NT2/D1 (cell line): ENCODE data around the gene BRAT1.

Experiments used
- DNase-seq: peaks from one replicate; pipeline ENCODE4 v3.0.0-alpha.2; 2011; ENCODE audit warnings: low read depth, low spot score
- H3K27me3 ChIP-seq: 2 replicates; pipeline ENCODE4 v1.6.0; 2011; ENCODE audit warnings: mild to moderate bottlenecking; ENCODE audit not compliant: insufficient read length, insufficient read depth
- H3K36me3 ChIP-seq: 2 replicates; pipeline ENCODE4 v1.6.1; 2011; ENCODE audit warnings: mild to moderate bottlenecking, low read length, mixed read lengths; ENCODE audit not compliant: insufficient read depth, insufficient read length
- H3K4me1 ChIP-seq: 2 replicates; pipeline ENCODE4 v1.5.1; 2011; ENCODE audit not compliant: insufficient read depth, insufficient read length
- H3K4me3 ChIP-seq: 2 replicates; pipeline ENCODE4 v1.5.1; 2011; ENCODE audit warnings: low read depth; ENCODE audit not compliant: insufficient read length
- H3K9ac ChIP-seq: 2 replicates; pipeline ENCODE4 v1.6.0; 2011; ENCODE audit warnings: low read depth; ENCODE audit not compliant: insufficient read length
- H3K9me3 ChIP-seq: 2 replicates; pipeline ENCODE4 v1.5.1; 2011; ENCODE audit warnings: mild to moderate bottlenecking, low read length; ENCODE audit not compliant: insufficient read depth
- SUZ12 ChIP-seq: IDR thresholded peaks from 2 replicates; pipeline ENCODE4 v1.6.1; 2011; ENCODE audit not compliant: insufficient read length, insufficient read depth; ENCODE audit errors: extremely low read depth
- YY1 ChIP-seq: IDR thresholded peaks from 2 replicates; pipeline ENCODE4 v1.6.1; 2011; ENCODE audit not compliant: insufficient read length, insufficient read depth
- ZNF274 ChIP-seq: IDR thresholded peaks from 2 replicates; pipeline ENCODE4 v1.6.1; 2011; ENCODE audit warnings: mild to moderate bottlenecking, low read depth, low read length

The BRAT1 gene

GRCh38 chr7:2580636-2581035 lies 25.3 kb upstream of the BRAT1 start:
- TF ChIP-seq ZNF274: no peak
- TF ChIP-seq YY1: no peak
- no peak for TF ChIP-seq SUZ12
- peaks cover 25% of the 10 kb centered on the region for H3K36me3 ChIP-seq
- peaks cover 8% of the 10 kb centered on the region for H3K4me1 ChIP-seq
- no peaks in the 10 kb centered on the region for H3K9me3 ChIP-seq
- H3K9ac ChIP-seq: no peak overlapping the region
- H3K4me3 ChIP-seq: no peak overlapping the region
- DNase-seq: no peak
- no peaks in the 10 kb centered on the region for H3K27me3 ChIP-seq

- Histone ChIP-seq H3K27me3 (no peaks in the 10 kb centered on the region), H3K36me3 (peaks cover 31% of the 10 kb centered on the region), H3K4me1 (peaks cover 5% of the 10 kb centered on the region), H3K4me3 (no peak overlapping the region), H3K9ac (no peak overlapping the region), H3K9me3 (no peaks in the 10 kb centered on the region)
- DNase-seq: no peak
- TF ChIP-seq SUZ12 (no peak), ZNF274 (no peak), YY1 (no peak)
These were observed 22.8 kb upstream of the BRAT1 start for GRCh38 chr7:2577914-2578680.

- peaks cover 31% of the 10 kb centered on the region for H3K36me3 ChIP-seq
- no peak for TF ChIP-seq ZNF274
- H3K9me3 ChIP-seq: no peaks in the 10 kb centered on the region
- H3K27me3 ChIP-seq: no peaks in the 10 kb centered on the region
- H3K9ac ChIP-seq: no peak overlapping the region
- DNase-seq: no peak
- H3K4me3 ChIP-seq: no peak overlapping the region
- no peaks in the 10 kb centered on the region for H3K4me1 ChIP-seq
These were observed 21.6 kb upstream of the BRAT1 start for GRCh38 chr7:2576742-2577491.

- no peaks in the 10 kb centered on the region for H3K27me3 ChIP-seq
- H3K36me3 ChIP-seq: peaks cover 31% of the 10 kb centered on the region
- H3K4me3 ChIP-seq: no peak overlapping the region
- DNase-seq: no peak
- no peak overlapping the region for H3K9ac ChIP-seq
- TF ChIP-seq SUZ12 (no peak), ZNF274 (no peak), YY1 (no peak)
- H3K4me1 ChIP-seq: no peaks in the 10 kb centered on the region
- H3K9me3 ChIP-seq: no peaks in the 10 kb centered on the region
These were observed 20.5 kb upstream of the BRAT1 start for GRCh38 chr7:2575733-2576340.

- no peak overlapping the region for H3K4me3 ChIP-seq
These were observed 19.9 kb upstream of the BRAT1 start for GRCh38 chr7:2575046-2575732.

GRCh38 chr7:2573761-2574160 lies 18.4 kb upstream of the BRAT1 start:
- H3K9me3 ChIP-seq: no peaks in the 10 kb centered on the region
- peaks cover 32% of the 10 kb centered on the region for H3K36me3 ChIP-seq
- no peaks in the 10 kb centered on the region for H3K4me1 ChIP-seq
- H3K27me3 ChIP-seq: no peaks in the 10 kb centered on the region
- TF ChIP-seq ZNF274 (no peak), YY1 (no peak)
- DNase-seq: no peak
- H3K9ac ChIP-seq: no peak overlapping the region
- no peak overlapping the region for H3K4me3 ChIP-seq

More at GRCh38 chr7:2575046-2575732, 19.9 kb upstream of the BRAT1 start:
- no peak for DNase-seq
- H3K9me3 ChIP-seq: no peaks in the 10 kb centered on the region
- peaks cover 31% of the 10 kb centered on the region for H3K36me3 ChIP-seq
- H3K27me3 ChIP-seq: no peaks in the 10 kb centered on the region
- no peak overlapping the region for H3K9ac ChIP-seq
- no peaks in the 10 kb centered on the region for H3K4me1 ChIP-seq
- no peak for TF ChIP-seq YY1
- TF ChIP-seq ZNF274: no peak
- no peak for TF ChIP-seq SUZ12
